Endothelial cell of umbilical vein (primary cell): ENCODE results near the gene SPOCD1. TPM values are rescaled to one million over a fixed set of nuclear protein-coding genes. Genes with fewer than 3 reads are reported as not detected.

ENCODE experiments used
- BruUV-seq: library from RNA; stranded (reverse); fragments of 400-500 nt; replicated peaks from 2 replicates; lab custom pipeline; 2021; lab: Mats Ljungman, UMichigan
- CTCF ChIA-PET: fragments of 300-600, 350-600 bp; sonication (Branson Sonifier 250); formaldehyde crosslinking; loops from one replicate; lab custom pipeline; 2021; ENCODE audit warnings: antibody characterized with exemption, inconsistent platforms; lab: Charles Lee
- POLR2A ChIA-PET: fragments of 300-600, 350-600 bp; sonication (Branson Sonifier 250); formaldehyde crosslinking; loops from one replicate; lab custom pipeline; 2021; ENCODE audit warnings: antibody characterized with exemption, inconsistent platforms; lab: Charles Lee
- DNase-seq: peaks from one replicate; pipeline ENCODE4 v3.0.0-alpha.2; 2011; ENCODE audit warnings: low read depth, low spot score
- FAIRE-seq: peaks from 2 replicates; lab custom pipeline; 2011; peaks lifted over from hg19 to GRCh38; lab: Jason Lieb, UNC
- H2AFZ ChIP-seq: 2 replicates; pipeline ENCODE4 v1.6.0; 2012; ENCODE audit warnings: low read depth, low read length, control low read depth, inconsistent platforms
- H3K27ac ChIP-seq: 2 replicates; pipeline ENCODE4 v1.5.1; 2011; ENCODE audit warnings: low read depth, mild to moderate bottlenecking, control low read depth, low read length, moderate library complexity; ENCODE audit not compliant: insufficient read depth
- H3K27me3 ChIP-seq, 2 experiments: 2 replicates each; pipeline versions ENCODE4 v1.6.0 to v1.6.1; 2011; ENCODE audit warnings: low read length in 2 of 2, mixed read lengths in 1 of 2; ENCODE audit not compliant: control insufficient read depth in 2 of 2, insufficient read depth in 2 of 2
- H3K36me3 ChIP-seq, 2 experiments: 2 replicates in 1 of 2; 3 replicates in 1 of 2; pipeline ENCODE4 v1.5.1; 2011; ENCODE audit warnings: low read length in 2 of 2, mild to moderate bottlenecking in 1 of 2, moderate library complexity in 1 of 2; ENCODE audit not compliant: control insufficient read depth in 2 of 2, insufficient read depth in 2 of 2; ENCODE audit errors: extremely low read depth in 1 of 2
- H3K4me1 ChIP-seq: 3 replicates; pipeline ENCODE4 v1.5.1; 2011; ENCODE audit warnings: mild to moderate bottlenecking, low read length; ENCODE audit not compliant: control insufficient read depth, insufficient read depth; ENCODE audit errors: extremely low read depth
- H3K4me2 ChIP-seq: 2 replicates; pipeline ENCODE4 v1.6.1; 2011; ENCODE audit warnings: low read length, control low read depth, mixed read lengths; ENCODE audit not compliant: insufficient read depth
- H3K4me3 ChIP-seq, 3 experiments: fragments of 200-600 bp in 1 of 3; sonication (generic), shearing (Covaris generic) in 1 of 3; replicated peaks in 1 of 3; 2 replicates each; pipeline ENCODE4 v1.5.1; 2011 to 2016; ENCODE audit warnings: control low read depth in 3 of 3, low read length in 3 of 3, mild to moderate bottlenecking in 2 of 3, inconsistent platforms in 1 of 3, low read depth in 1 of 3, moderate library complexity in 1 of 3; ENCODE audit not compliant: insufficient read depth in 1 of 3
- H3K79me2 ChIP-seq: 2 replicates; pipeline ENCODE4 v1.6.0; 2012; ENCODE audit warnings: low read length, inconsistent platforms; ENCODE audit not compliant: control insufficient read depth, insufficient read depth
- H3K9ac ChIP-seq: replicated peaks from 2 replicates; pipeline ENCODE3; 2011; ENCODE audit warnings: low read length, control low read depth; ENCODE audit not compliant: insufficient read depth; ENCODE audit errors: extremely low read depth
- H3K9me1 ChIP-seq: replicated peaks from 3 replicates; pipeline ENCODE4 v1.6.0; 2011; ENCODE audit warnings: mild to moderate bottlenecking, low read length; ENCODE audit not compliant: control insufficient read depth, insufficient read depth; ENCODE audit errors: extremely low read depth
- H3K9me3 ChIP-seq: replicated peaks from 2 replicates; pipeline ENCODE4 v1.5.1; 2012; ENCODE audit warnings: low read length, inconsistent platforms; ENCODE audit not compliant: control insufficient read depth, insufficient read depth
- H4K20me1 ChIP-seq: replicated peaks from 2 replicates; pipeline ENCODE3; 2011; ENCODE audit warnings: mild to moderate bottlenecking, low read length; ENCODE audit not compliant: control insufficient read depth, insufficient read depth; ENCODE audit errors: extremely low read depth
- CTCF ChIP-seq, 2 donors: IDR thresholded peaks; 1 replicate in 1 of 2; 2 replicates in 1 of 2; pipeline ENCODE4 v1.5.1; 2011; ENCODE audit warnings: low read length in 2 of 2, mild to moderate bottlenecking in 2 of 2, moderate library complexity in 2 of 2, control low read depth in 1 of 2, inconsistent platforms in 1 of 2, low read depth in 1 of 2; ENCODE audit not compliant: insufficient read depth in 1 of 2; ENCODE audit errors: extremely low read depth in 1 of 2
- EZH2 ChIP-seq: IDR thresholded peaks from 2 replicates; pipeline ENCODE4 v1.6.1; 2012; ENCODE audit warnings: borderline replicate concordance, low read depth, mild to moderate bottlenecking, moderate library complexity, low read length, inconsistent platforms; ENCODE audit not compliant: severe bottlenecking
- FOS ChIP-seq: IDR thresholded peaks from 2 replicates; pipeline ENCODE4 v1.6.1; 2011; ENCODE audit warnings: mild to moderate bottlenecking, low read length, moderate library complexity, borderline replicate concordance; ENCODE audit not compliant: insufficient read depth
- GATA2 ChIP-seq: IDR thresholded peaks from 2 replicates; pipeline ENCODE4 v1.7.0; 2011; ENCODE audit warnings: low read depth, mild to moderate bottlenecking, moderate library complexity, mixed read lengths, low read length; ENCODE audit not compliant: insufficient read length, insufficient read depth
- JUN ChIP-seq: IDR thresholded peaks from 2 replicates; pipeline ENCODE4 v1.6.1; 2011; ENCODE audit warnings: borderline replicate concordance, low read depth; ENCODE audit not compliant: insufficient read length, insufficient read depth
- MAX ChIP-seq: IDR thresholded peaks from 2 replicates; pipeline ENCODE4 v1.6.1; 2011; ENCODE audit not compliant: insufficient read depth, insufficient read length
- MYC ChIP-seq: IDR thresholded peaks from one replicate; pipeline ENCODE4 v1.6.1; 2011; ENCODE audit warnings: mild to moderate bottlenecking, low read depth, low read length
- POLR2A ChIP-seq: IDR thresholded peaks from 2 replicates; pipeline ENCODE4 v1.6.1; 2012; ENCODE audit warnings: low read depth, mild to moderate bottlenecking, control low read depth, low read length
- POLR2AphosphoS5 ChIP-seq: IDR thresholded peaks from 2 replicates; pipeline ENCODE4 v1.6.1; 2012; ENCODE audit warnings: low read depth, mild to moderate bottlenecking, control low read depth, low read length, moderate library complexity; ENCODE audit not compliant: insufficient read depth
- dilution Hi-C: fragments of 300-500 bp; cut with MboI; formaldehyde crosslinking; loops from one replicate; pipeline ENCODE4 v1.15.0; 2019; ENCODE audit warnings: low sequenced_read_pairs; ENCODE audit not compliant: extremely low pct_ligation_motif_present
- intact Hi-C: fragments of 100-400 bp; cut with micrococcal nuclease; formaldehyde crosslinking; loops from one replicate; pipeline ENCODE4 v1.10.0; 2022
- polyA plus RNA-seq, 4 experiments: library from polyadenylated mRNA; depleted of rRNA in 3 of 4; stranded (reverse) in 3 of 4; unstranded in 1 of 4; fragments of >200 nt; gene quantifications; 2 replicates each; pipeline versions ENCODE4 v1.2.1 to v1.2.3, GENCODE V29; 2011 to 2012; ENCODE audit warnings: missing spikeins in 1 of 4
- total RNA-seq: library from RNA; stranded (reverse); gene quantifications from 2 replicates; pipeline ENCODE4 v1.2.3, GENCODE V29; 2021

SPOCD1 gene
- total and polyA plus RNA-seq, 2 donors (not counting 3 experiments of a cell fraction or from before 2014, with no cell fraction given), result 0.27 to 33.0 TPM

- TF ChIP-seq MAX (no peak), CTCF (IDR thresholded peaks at IDR 0.05; ENCODE audit: extremely low read depth in 1 of 2, insufficient read depth in 1 of 2, low read depth in 1 of 2, low read length in 2 of 2) (no peak), POLR2AphosphoS5 (no peak), GATA2 (no peak), FOS (no peak), JUN (no peak), POLR2A (no peak), MYC (no peak), EZH2 (no peak)
- H3K4me1 ChIP-seq, result peaks cover 4% of the 10 kb centered on the region
- no peaks in the 10 kb centered on the region for H4K20me1 ChIP-seq
- dilution Hi-C loops (no loop called here), intact Hi-C loops (loop anchor here (1.0 to 10.0 kb wide), 5 partner anchors 25 to 605 kb away; no protein-coding TSS in a partner anchor)
- CTCF ChIA-PET, result interaction anchor here (1.8 to 2.4 kb wide), 8 partner anchors 9 to 191 kb away, joined by 9 to 102 read pairs (median 12); partner anchors contain the start of genes ADGRB2 and PEF1
- no peak overlapping the region for H2AFZ ChIP-seq
- no peak overlapping the region for H3K4me3 ChIP-seq
- H3K36me3 ChIP-seq, result no peaks in the 10 kb centered on the region
- H3K9ac ChIP-seq, result no peak overlapping the region
- H3K27ac ChIP-seq, result no peak overlapping the region
- no peaks in the 10 kb centered on the region for H3K79me2 ChIP-seq
- POLR2A ChIA-PET, result no interaction called here
- no peaks in the 10 kb centered on the region for H3K27me3 ChIP-seq
- no peak for FAIRE-seq
- peak overlapping the region; percentile 70 for H3K4me2 ChIP-seq
- H3K9me1 ChIP-seq, result no peaks in the 10 kb centered on the region
- BruUV-seq, result no TSS peak
- no peak for DNase-seq
- H3K9me3 ChIP-seq, result no peaks in the 10 kb centered on the region
Observed at GRCh38 chr1:31787786-31788137, 28.1 kb downstream of the SPOCD1 start.
